B cell (primary cell): Measurements from ENCODE around the gene AZU1. TPM values are rescaled to one million over a fixed set of nuclear protein-coding genes. Genes with fewer than 3 reads are reported as not detected.

ENCODE experiments used
- ATAC-seq: fragments of 200-7000 bp; cut with Tn5 transposase; one replicate; pipeline ENCODE4 v1.10.0; 2021; ENCODE audit warnings: low read depth, mild to moderate bottlenecking, moderate number of reproducible peaks, moderate library complexity
- CTCF ChIA-PET: fragments of 350-600 bp; sonication (Branson Sonifier 250); formaldehyde crosslinking; loops from one replicate; lab custom pipeline; 2021; ENCODE audit warnings: antibody characterized with exemption, inconsistent platforms; lab: Charles Lee
- POLR2A ChIA-PET: fragments of 350-600 bp; sonication (Branson Sonifier 250); formaldehyde crosslinking; loops from one replicate; lab custom pipeline; 2021; ENCODE audit warnings: antibody characterized with exemption; lab: Charles Lee
- DNase-seq: peaks from one replicate; pipeline ENCODE4 v3.0.0; 2013
- H2AFZ ChIP-seq: 2 replicates; pipeline ENCODE4 v1.6.1; 2012; ENCODE audit warnings: mild to moderate bottlenecking, low read depth, low read length; ENCODE audit not compliant: insufficient read depth, poor library complexity, severe bottlenecking
- H3K27ac ChIP-seq, 2 donors: 1 replicate in 1 of 2; 2 replicates in 1 of 2; pipeline ENCODE4 v1.5.1; 2012 to 2013; ENCODE audit warnings: low read length in 2 of 2, mild to moderate bottlenecking in 2 of 2, moderate library complexity in 1 of 2
- H3K27me3 ChIP-seq, 4 experiments: fragments of 200-600 bp in 1 of 4; sonication (generic) in 1 of 4; replicated peaks in 1 of 4; 1 replicate in 2 of 4; 2 replicates in 2 of 4; pipeline versions ENCODE4 v1.6.1 to v1.7.0; 2013 to 2016; ENCODE audit warnings: low read length in 3 of 4, mild to moderate bottlenecking in 2 of 4, mixed read lengths in 1 of 4, moderate library complexity in 1 of 4; ENCODE audit not compliant: insufficient read depth in 4 of 4, control insufficient read depth in 3 of 4; ENCODE audit errors: control extremely low read depth in 1 of 4
- H3K36me3 ChIP-seq, 2 experiments: replicated peaks in 1 of 2; 1 replicate in 1 of 2; 2 replicates in 1 of 2; pipeline versions ENCODE4 v1.6.1 to v1.7.1; 2013; ENCODE audit warnings: low read length in 1 of 2; ENCODE audit not compliant: insufficient read depth in 2 of 2, control insufficient read depth in 1 of 2; ENCODE audit errors: control extremely low read depth in 1 of 2, extremely low read depth in 1 of 2
- H3K4me1 ChIP-seq, 2 donors: fragments of 200-600 bp in 1 of 2; sonication (generic) in 1 of 2; 1 replicate in 1 of 2; 2 replicates in 1 of 2; pipeline versions ENCODE4 v1.5.1 to v1.6.1; 2013 to 2017; ENCODE audit warnings: low read length in 2 of 2; ENCODE audit not compliant: control insufficient read depth in 2 of 2, insufficient read depth in 2 of 2
- H3K4me2 ChIP-seq: replicated peaks from 2 replicates; pipeline ENCODE3; 2012; ENCODE audit warnings: mild to moderate bottlenecking, low read depth, low read length; ENCODE audit not compliant: poor library complexity, severe bottlenecking
- H3K4me3 ChIP-seq, 5 experiments: fragments of 200-600 bp in 1 of 5; sonication (generic) in 1 of 5; 1 replicate in 3 of 5; 2 replicates in 2 of 5; pipeline versions ENCODE4 v1.5.1 to v1.7.0; 2011 to 2016; ENCODE audit warnings: low read length in 4 of 5, mild to moderate bottlenecking in 4 of 5, low read depth in 2 of 5, control low read depth in 1 of 5, moderate library complexity in 1 of 5; ENCODE audit not compliant: insufficient read depth in 1 of 5; ENCODE audit errors: control extremely low read depth in 1 of 5, extremely low read depth in 1 of 5
- H3K79me2 ChIP-seq: fragments of 200-600 bp; sonication (generic); one replicate; pipeline ENCODE4 v1.6.0; 2016; ENCODE audit warnings: low read length; ENCODE audit not compliant: control insufficient read depth, insufficient read depth
- H3K9ac ChIP-seq: fragments of 200-600 bp; sonication (generic); 2 replicates; pipeline ENCODE4 v1.6.1; 2017; ENCODE audit warnings: mild to moderate bottlenecking, low read length, moderate library complexity
- H3K9me3 ChIP-seq, 3 donors: one replicate each; pipeline versions ENCODE4 v1.6.1 to v1.7.1; 2013; ENCODE audit warnings: low read length in 2 of 3; ENCODE audit not compliant: control insufficient read depth in 2 of 3, insufficient read depth in 1 of 3; ENCODE audit errors: control extremely low read depth in 1 of 3
- H4K20me1 ChIP-seq: 2 replicates; pipeline ENCODE4 v1.6.0; 2012; ENCODE audit warnings: mild to moderate bottlenecking, low read length; ENCODE audit not compliant: insufficient read depth, control insufficient read depth, poor library complexity, severe bottlenecking
- H3K27ac Mint-ChIP-seq: one replicate; pipeline ENCODE4 v1.8.0; 2021; ENCODE audit warnings: mixed read lengths
- H3K27me3 Mint-ChIP-seq: one replicate; pipeline ENCODE4 v1.8.0; 2021; ENCODE audit warnings: mixed read lengths
- H3K4me1 Mint-ChIP-seq: one replicate; pipeline ENCODE4 v1.8.0; 2021; ENCODE audit warnings: mixed read lengths
- H3K4me3 Mint-ChIP-seq: one replicate; pipeline ENCODE4 v1.8.0; 2021; ENCODE audit warnings: mixed read lengths
- H3K9me3 Mint-ChIP-seq: one replicate; pipeline ENCODE4 v1.8.0; 2022; ENCODE audit warnings: mixed read lengths; ENCODE audit not compliant: insufficient read depth
- EZH2 ChIP-seq: IDR thresholded peaks from 2 replicates; pipeline ENCODE4 v1.6.1; 2012; ENCODE audit warnings: borderline replicate concordance, low read depth, mild to moderate bottlenecking, moderate library complexity, low read length; ENCODE audit not compliant: insufficient read depth, poor library complexity, severe bottlenecking
- WGBS: methylation state at CpG from one replicate; pipeline ENCODE4 v1.1.5; 2013; ENCODE audit warnings: missing lambda C conversion rate; ENCODE audit not compliant: insufficient coverage; 5-methylcytosine and 5-hydroxymethylcytosine counted together
- intact Hi-C: fragments of 100-400 bp; cut with micrococcal nuclease; formaldehyde crosslinking; loops from one replicate; pipeline ENCODE4 v1.10.0; 2022
- polyA plus RNA-seq: library from polyadenylated mRNA; depleted of rRNA; stranded (reverse); fragments of >200 nt; gene quantifications from 2 replicates; pipeline ENCODE4 v1.2.3, GENCODE V29; 2012
- total RNA-seq, 2 donors: library from RNA; stranded (reverse); fragments of 120-200 nt in 1 of 2; gene quantifications; 1 replicate in 1 of 2; 2 replicates in 1 of 2; pipeline versions ENCODE4 v1.2.3 to v1.2.4, GENCODE V29; 2013 to 2022
- TF ChIP-seq, protein P1 (sequence below): fragments of 200-600 bp; IDR thresholded peaks from one replicate; pipeline ENCODE4 v1.8.0; 2022; ENCODE audit warnings: antibody characterized with exemption, mild to moderate bottlenecking

AZU1 gene
- total and polyA plus RNA-seq, 2 donors (not counting 1 experiment from before 2014, with no cell fraction given) = 0.13 to 0.44 TPM

DNA sequence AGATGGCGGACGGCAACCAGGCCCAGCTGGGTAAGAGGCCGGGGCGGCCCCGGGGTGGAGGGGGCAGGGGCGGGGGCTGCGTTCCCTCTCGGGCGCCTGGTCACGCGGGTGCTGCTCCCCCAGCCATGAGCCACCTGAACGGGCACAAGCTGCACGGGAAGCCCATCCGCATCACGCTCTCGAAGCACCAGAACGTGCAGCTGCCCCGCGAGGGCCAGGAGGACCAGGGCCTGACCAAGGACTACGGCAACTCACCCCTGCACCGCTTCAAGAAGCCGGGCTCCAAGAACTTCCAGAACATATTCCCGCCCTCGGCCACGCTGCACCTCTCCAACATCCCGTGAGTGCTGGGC is 19.2 kb upstream of the AZU1 start:
- ChIA-PET CTCF (no interaction called here), POLR2A (no interaction called here)
- H3K4me2 ChIP-seq = no peak overlapping the region
- H3K36me3 ChIP-seq = peaks cover 6 to 73% of the 10 kb centered on the region in 2 experiments
- DNase-seq (no peak), ATAC-seq (no peak)
- H3K27ac ChIP-seq = no peak overlapping the region
- H3K27ac Mint-ChIP-seq = no peak overlapping the region
- no peaks in the 10 kb centered on the region for H3K9me3 Mint-ChIP-seq
- H3K4me1 Mint-ChIP-seq = peaks cover under 1% of the 10 kb centered on the region
- H2AFZ ChIP-seq = no peak overlapping the region
- no peaks in the 10 kb centered on the region for H3K4me1 ChIP-seq
- H4K20me1 ChIP-seq = peaks cover 91% of the 10 kb centered on the region
- 97% methylated on average over 24 of the region's 26 CpGs for WGBS
- peaks cover 47% of the 10 kb centered on the region for H3K79me2 ChIP-seq
- no peak overlapping the region for H3K9ac ChIP-seq
- no peaks in the 10 kb centered on the region for H3K27me3 ChIP-seq
- intact Hi-C loops = no loop called here
- TF ChIP-seq, protein P1, sequence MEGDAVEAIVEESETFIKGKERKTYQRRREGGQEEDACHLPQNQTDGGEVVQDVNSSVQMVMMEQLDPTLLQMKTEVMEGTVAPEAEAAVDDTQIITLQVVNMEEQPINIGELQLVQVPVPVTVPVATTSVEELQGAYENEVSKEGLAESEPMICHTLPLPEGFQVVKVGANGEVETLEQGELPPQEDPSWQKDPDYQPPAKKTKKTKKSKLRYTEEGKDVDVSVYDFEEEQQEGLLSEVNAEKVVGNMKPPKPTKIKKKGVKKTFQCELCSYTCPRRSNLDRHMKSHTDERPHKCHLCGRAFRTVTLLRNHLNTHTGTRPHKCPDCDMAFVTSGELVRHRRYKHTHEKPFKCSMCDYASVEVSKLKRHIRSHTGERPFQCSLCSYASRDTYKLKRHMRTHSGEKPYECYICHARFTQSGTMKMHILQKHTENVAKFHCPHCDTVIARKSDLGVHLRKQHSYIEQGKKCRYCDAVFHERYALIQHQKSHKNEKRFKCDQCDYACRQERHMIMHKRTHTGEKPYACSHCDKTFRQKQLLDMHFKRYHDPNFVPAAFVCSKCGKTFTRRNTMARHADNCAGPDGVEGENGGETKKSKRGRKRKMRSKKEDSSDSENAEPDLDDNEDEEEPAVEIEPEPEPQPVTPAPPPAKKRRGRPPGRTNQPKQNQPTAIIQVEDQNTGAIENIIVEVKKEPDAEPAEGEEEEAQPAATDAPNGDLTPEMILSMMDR = no peak
- no peak for TF ChIP-seq EZH2
- no peaks in the 10 kb centered on the region for H3K9me3 ChIP-seq
- H3K4me3 ChIP-seq = no peak overlapping the region
- H3K4me3 Mint-ChIP-seq = no peak overlapping the region
- H3K27me3 Mint-ChIP-seq = no peaks in the 10 kb centered on the region

DNA sequence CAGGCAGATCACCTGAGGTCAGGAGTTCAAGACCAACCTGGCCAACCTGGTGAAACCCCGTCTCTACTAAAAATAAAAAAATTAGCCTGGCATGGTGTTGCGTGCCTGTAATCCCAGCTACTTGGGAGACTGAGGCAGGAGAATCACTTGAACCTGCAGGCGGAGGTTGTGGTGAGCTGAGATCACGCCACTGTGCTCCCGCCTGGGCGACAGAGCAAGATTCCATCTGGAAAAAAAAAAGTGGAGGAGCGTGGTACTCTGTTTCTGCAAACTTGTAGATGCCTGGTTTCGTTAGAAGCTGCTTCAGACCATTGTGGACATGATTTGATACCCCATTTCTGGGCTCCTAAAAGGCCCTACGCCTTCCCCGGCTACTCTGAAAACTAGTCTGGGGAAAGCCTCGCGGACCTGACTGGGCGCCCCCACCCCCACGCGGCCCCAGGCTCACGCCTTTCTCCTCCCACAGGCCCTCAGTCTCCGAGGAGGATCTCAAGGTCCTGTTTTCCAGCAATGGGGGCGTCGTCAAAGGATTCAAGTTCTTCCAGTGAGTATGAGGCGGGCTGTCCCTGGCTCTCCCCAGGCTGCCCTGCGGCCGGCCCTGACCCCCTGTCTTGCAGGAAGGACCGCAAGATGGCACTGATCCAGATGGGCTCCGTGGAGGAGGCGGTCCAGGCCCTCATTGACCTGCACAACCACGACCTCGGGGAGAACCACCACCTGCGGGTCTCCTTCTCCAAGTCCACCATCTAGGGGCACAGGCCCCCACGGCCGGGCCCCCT is 17.4 kb upstream of the AZU1 start:
- Mint-ChIP-seq H3K27me3 (no peaks in the 10 kb centered on the region), H3K4me1 (no peaks in the 10 kb centered on the region), H3K4me3 (no peak overlapping the region), H3K9me3 (no peaks in the 10 kb centered on the region), H3K27ac (no peak overlapping the region)
- peaks cover 74% of the 10 kb centered on the region for H4K20me1 ChIP-seq
- peaks cover 6 to 63% of the 10 kb centered on the region in 2 experiments for H3K36me3 ChIP-seq
- DNase-seq (no peak), ATAC-seq (no peak)
- peaks cover 0 to 3% (median 0%) of the 10 kb centered on the region in 3 donors for H3K9me3 ChIP-seq
- CTCF ChIA-PET = no interaction called here
- no peak overlapping the region for H3K4me3 ChIP-seq
- intact Hi-C loops = no loop called here
- peaks cover 29% of the 10 kb centered on the region for H3K79me2 ChIP-seq
- WGBS = 94% methylated on average over 30 of the region's 30 CpGs
- no peak for TF ChIP-seq EZH2
- TF ChIP-seq, protein P1 = no peak
- H3K27me3 ChIP-seq = no peaks in the 10 kb centered on the region
- H3K9ac ChIP-seq = no peak overlapping the region
- H3K4me2 ChIP-seq = no peak overlapping the region
- no peak overlapping the region for H3K27ac ChIP-seq
- POLR2A ChIA-PET = no interaction called here
- H2AFZ ChIP-seq = no peak overlapping the region
- H3K4me1 ChIP-seq = no peaks in the 10 kb centered on the region
